A549 (cell line): ENCODE data around the gene LEO1. TPM values are rescaled to one million over a fixed set of nuclear protein-coding genes. Genes with fewer than 3 reads are reported as not detected.

ENCODE experiments used
- ATAC-seq, 2 experiments: fragments of 200-7000 bp in 1 of 2; fragments of >200 bp in 1 of 2; cut with Nextera tagmentation in 1 of 2; cut with Tn5 transposase in 1 of 2; 3 replicates each; pipeline versions ENCODE4 v1.8.0 to v1.9.1; 2018 to 2020; ENCODE audit warnings: mild to moderate bottlenecking in 1 of 2, moderate library complexity in 1 of 2
- CTCF ChIA-PET: fragments of 300-600 bp; sonication (Branson Sonifier 250); formaldehyde crosslinking; extraction: SDS; loops from one replicate; lab custom pipeline; 2021; ENCODE audit warnings: antibody characterized with exemption, inconsistent platforms; lab: Yijun Ruan, JAX
- POLR2A ChIA-PET: fragments of 350-600 bp; formaldehyde crosslinking; extraction: SDS; loops from one replicate; lab custom pipeline; 2021; ENCODE audit warnings: antibody characterized with exemption, inconsistent platforms; lab: Yijun Ruan, JAX
- DNase-seq, 2 experiments: peaks; one replicate each; pipeline versions ENCODE4 v3.0.0 to v3.0.0-alpha.2; 2011 to 2016; ENCODE audit warnings: low read depth in 1 of 2, low spot score in 1 of 2
- FAIRE-seq: peaks from 2 replicates; lab custom pipeline; 2011; peaks lifted over from hg19 to GRCh38; lab: Jason Lieb, UNC
- H3K27ac ChIP-seq, 2 experiments: fragments of >200 bp; sonication (Bioruptor Twin); formaldehyde crosslinking; 3 replicates each; pipeline ENCODE4 v1.5.1; 2016 to 2017
- H3K4me1 ChIP-seq: fragments of >200 bp; sonication (Bioruptor Twin); formaldehyde crosslinking; 3 replicates; pipeline ENCODE4 v1.6.1; 2016
- H3K4me2 ChIP-seq: fragments of >200 bp; sonication (Bioruptor Twin); formaldehyde crosslinking; 3 replicates; pipeline ENCODE4 v1.6.1; 2016
- H3K4me3 ChIP-seq: fragments of >200 bp; sonication (Bioruptor Twin); formaldehyde crosslinking; 3 replicates; pipeline ENCODE4 v1.5.1; 2016
- H3K9me3 ChIP-seq: fragments of >200 bp; sonication (Bioruptor Twin); formaldehyde crosslinking; 3 replicates; pipeline ENCODE4 v1.6.1; 2016
- CTCF ChIP-seq: fragments of >200 bp; sonication (Bioruptor Twin); formaldehyde crosslinking; IDR thresholded peaks from 3 replicates; pipeline ENCODE4 v1.5.1; 2016
- E2F6 ChIP-seq: IDR thresholded peaks from 2 replicates; pipeline ENCODE4 v1.6.1; 2012; ENCODE audit warnings: low read depth, borderline replicate concordance
- EHMT2 ChIP-seq: fragments of 200-600 bp; sonication (generic); IDR thresholded peaks from 2 replicates; pipeline ENCODE4 v1.6.1; 2016; ENCODE audit warnings: antibody characterized with exemption, low read depth, mild to moderate bottlenecking, moderate library complexity
- EP300 ChIP-seq, 2 experiments: fragments of >200 bp; sonication (Bioruptor Twin); formaldehyde crosslinking; IDR thresholded peaks; 2 replicates in 1 of 2; 3 replicates in 1 of 2; pipeline ENCODE4 v1.6.1; 2016 to 2017
- FOSL2 ChIP-seq, 2 experiments: fragments of 450-650 bp in 1 of 2; fragments of >200 bp in 1 of 2; sonication (Bioruptor Twin) in 1 of 2; formaldehyde crosslinking; IDR thresholded peaks; 2 replicates each; pipeline versions ENCODE4 v1.5.0 to v1.6.1; 2016 to 2020; ENCODE audit warnings: mild to moderate bottlenecking in 1 of 2, moderate library complexity in 1 of 2
- FOXS1 ChIP-seq: fragments of 250-450 bp; sonication (Bioruptor Pico); IDR thresholded peaks from 2 replicates; pipeline ENCODE4 v1.5.0; 2020; ENCODE audit warnings: mild to moderate bottlenecking, moderate library complexity
- HES2 ChIP-seq: fragments of >200 bp; sonication (Bioruptor Twin); formaldehyde crosslinking; IDR thresholded peaks from 2 replicates; pipeline ENCODE4 v1.6.1; 2016
- HOXA7 ChIP-seq: fragments of 250-450 bp; sonication (Bioruptor Pico); IDR thresholded peaks from 2 replicates; pipeline ENCODE4 v1.5.0; 2020; ENCODE audit warnings: mild to moderate bottlenecking, moderate library complexity
- HOXB5 ChIP-seq: fragments of 250-450 bp; sonication (Bioruptor Pico); IDR thresholded peaks from 2 replicates; pipeline ENCODE4 v1.5.0; 2020; ENCODE audit warnings: mild to moderate bottlenecking, moderate library complexity
- KDM1A ChIP-seq: fragments of 200-600 bp; sonication (generic); IDR thresholded peaks from 2 replicates; pipeline ENCODE4 v1.6.1; 2016; ENCODE audit warnings: low read depth, mild to moderate bottlenecking
- POLR2AphosphoS2 ChIP-seq: conservative IDR thresholded peaks from 2 replicates; pipeline ENCODE4 v1.6.1; 2012; ENCODE audit warnings: low read length, improper control_type of control experiment, inconsistent platforms
- RAD21 ChIP-seq, 2 experiments: fragments of >200 bp in 1 of 2; sonication (Bioruptor Twin) in 1 of 2; formaldehyde crosslinking in 1 of 2; IDR thresholded peaks in 1 of 2; conservative IDR thresholded peaks in 1 of 2; 2 replicates in 1 of 2; 3 replicates in 1 of 2; pipeline ENCODE4 v1.6.1; 2012 to 2018; ENCODE audit warnings: inconsistent platforms in 1 of 2
- RARB ChIP-seq: fragments of 250-450 bp; sonication (Bioruptor Pico); IDR thresholded peaks from 2 replicates; pipeline ENCODE4 v1.8.0; 2021; ENCODE audit warnings: mild to moderate bottlenecking, moderate library complexity
- RCOR1 ChIP-seq: fragments of 150-350 bp; IDR thresholded peaks from 2 replicates; pipeline ENCODE4 v1.6.1; 2014; ENCODE audit warnings: antibody characterized with exemption, low read length, low read depth
- REST ChIP-seq: fragments of 200-600 bp; sonication (generic); IDR thresholded peaks from 2 replicates; pipeline ENCODE4 v1.6.1; 2016; ENCODE audit warnings: antibody characterized with exemption, mild to moderate bottlenecking, moderate library complexity
- SMC3 ChIP-seq: fragments of >200 bp; sonication (Bioruptor Twin); formaldehyde crosslinking; IDR thresholded peaks from 3 replicates; pipeline ENCODE4 v1.6.1; 2018; ENCODE audit warnings: inconsistent platforms
- TFCP2L1 ChIP-seq: fragments of 250-450 bp; sonication (Bioruptor Pico); IDR thresholded peaks from 2 replicates; pipeline ENCODE4 v1.5.0; 2021; ENCODE audit warnings: mild to moderate bottlenecking
- WGBS: methylation state at CpG from one replicate; pipeline ENCODE4 v1.1.6; 2017; ENCODE audit errors: missing lambda C conversion rate; 5-methylcytosine and 5-hydroxymethylcytosine counted together
- polyA plus RNA-seq, 4 experiments: library from polyadenylated mRNA; depleted of rRNA in 3 of 4; stranded (reverse); fragments of >200 nt; fragmentation: RNase III in 1 of 4; extraction: RNeasy Plus Mini Kit Qiagen cat#74134 plus additional on column Dnase treatment in 1 of 4; gene quantifications; 2 replicates in 3 of 4; 3 replicates in 1 of 4; pipeline ENCODE4 v1.2.3, GENCODE V29; 2011 to 2017

LEO1 gene
- polyA plus RNA-seq, 2 of the 4 experiments (the other 2 are of a cell fraction), result 22.3 to 60.3 TPM

- no peak for DNase-seq
These were observed 59.0 kb downstream of the LEO1 start for GRCh38 chr15:51912528-51912927.

GRCh38 chr15:51909584-51909983 lies 62.0 kb downstream of the LEO1 start:
- Histone ChIP-seq H3K4me1 (peaks cover 48% of the 10 kb centered on the region), H3K4me3 (no peak overlapping the region), H3K4me2 (no peak overlapping the region), H3K27ac (no peak overlapping the region), H3K9me3 (no peaks in the 10 kb centered on the region)
- no peak for ATAC-seq
- ChIA-PET POLR2A (no interaction called here), CTCF (interaction anchor here (0.8 to 3.5 kb wide), 8 partner anchors 8 to 259 kb away, joined by 3 to 14 read pairs (median 5); no protein-coding TSS in a partner anchor)
- 91% methylated on average over 2 of the region's 2 CpGs for WGBS
- TF ChIP-seq POLR2AphosphoS2 (no peak), HOXA7 (CRISPR knock-in tag) (no peak), HOXB5 (CRISPR knock-in tag) (no peak), RARB (CRISPR knock-in tag) (no peak), HES2 (no peak), KDM1A (no peak), RCOR1 (no peak), CTCF (no peak), E2F6 (no peak), FOXS1 (CRISPR knock-in tag) (no peak), EP300 (IDR thresholded peaks at IDR 0.05) (no peak), SMC3 (no peak)
- DNase-seq, result no peak
- FAIRE-seq, result no peak

More at GRCh38 chr15:51912528-51912927, 59.0 kb downstream of the LEO1 start:
- ATAC-seq, result no peak
- POLR2A ChIA-PET, result no interaction called here
- WGBS, result 95% methylated on average over 3 of the region's 3 CpGs
- Histone ChIP-seq H3K4me1 (peaks cover 25% of the 10 kb centered on the region), H3K9me3 (no peaks in the 10 kb centered on the region), H3K4me2 (no peak overlapping the region), H3K4me3 (no peak overlapping the region), H3K27ac (no peak overlapping the region)
- CTCF ChIA-PET, result interaction anchor here (4.1 kb wide), 1 partner anchor 136 kb away, joined by 18 read pairs; no protein-coding TSS in a partner anchor
- TF ChIP-seq EHMT2, result no peak
- no peak for TF ChIP-seq HOXA7 (CRISPR knock-in tag)
- TF ChIP-seq HES2, result no peak
- no peak for TF ChIP-seq RAD21 (conservative IDR thresholded peaks at IDR 0.05 in 1 of 2, IDR thresholded peaks at IDR 0.05 in 1 of 2)
- no peak for TF ChIP-seq TFCP2L1 (CRISPR knock-in tag)
- no peak for TF ChIP-seq FOSL2 (IDR thresholded peaks at IDR 0.05)
- TF ChIP-seq FOSL2 (CRISPR knock-in tag; IDR thresholded peaks at IDR 0.05), result no peak
- TF ChIP-seq RARB (CRISPR knock-in tag), result no peak
- TF ChIP-seq REST, result no peak
- no peak for FAIRE-seq
